Kidney epithelial cell (primary cell): ENCODE results near the gene PRKACA. TPM values are rescaled to one million over a fixed set of nuclear protein-coding genes. Genes with fewer than 3 reads are reported as not detected.
A peak's percentile ranks its signal among the peaks of the same experiment; 100 is the strongest.
"Not testable (repeated sequence)": the region's sequence is repeated elsewhere in the genome, so short reads cannot be mapped to it uniquely, and the experiment has no call there.

ENCODE experiments used
- DNase-seq: peaks from one replicate; pipeline ENCODE4 v3.0.0-alpha.2; 2010; ENCODE audit warnings: low read depth
- H3K27me3 ChIP-seq: 2 replicates; pipeline ENCODE4 v1.6.0; 2011; ENCODE audit warnings: low read length; ENCODE audit not compliant: control insufficient read depth, insufficient read depth
- H3K36me3 ChIP-seq: 2 replicates; pipeline ENCODE4 v1.5.1; 2011; ENCODE audit warnings: low read length; ENCODE audit not compliant: control insufficient read depth, insufficient read depth
- H3K4me3 ChIP-seq: 2 replicates; pipeline ENCODE4 v1.5.1; 2011; ENCODE audit warnings: low read depth, mild to moderate bottlenecking, control low read depth, low read length
- CTCF ChIP-seq: IDR thresholded peaks from 2 replicates; pipeline ENCODE4 v1.5.1; 2011; ENCODE audit warnings: mild to moderate bottlenecking, moderate library complexity, low read length, control low read depth, inconsistent platforms; ENCODE audit not compliant: insufficient read depth, poor library complexity, severe bottlenecking
- total RNA-seq: library from RNA; depleted of rRNA; stranded (reverse); fragments of >200 nt; gene quantifications from 2 replicates; pipeline ENCODE4 v1.2.3, GENCODE V29; 2015

PRKACA gene
- total RNA-seq, 1 donor from 2014 or later = 44.5 TPM

GRCh38 chr19:14051980-14052379 is 65.6 kb downstream of the PRKACA start:
- no peak for DNase-seq
- no peak for TF ChIP-seq CTCF
- Histone ChIP-seq H3K4me3 (no peak overlapping the region), H3K36me3 (peaks cover 1% of the 10 kb centered on the region), H3K27me3 (peaks cover 2% of the 10 kb centered on the region)

GRCh38 chr19:14050961-14051360 is 66.6 kb downstream of the PRKACA start:
- H3K36me3 ChIP-seq, DNase-seq, H3K27me3 ChIP-seq, H3K4me3 ChIP-seq: not testable (repeated sequence)

- H3K4me3 ChIP-seq = no peak overlapping the region
- H3K36me3 ChIP-seq = peaks cover 1% of the 10 kb centered on the region
- DNase-seq = no peak
- H3K27me3 ChIP-seq = peaks cover 2% of the 10 kb centered on the region
- no peak for TF ChIP-seq CTCF
These were observed 67.0 kb downstream of the PRKACA start for GRCh38 chr19:14050512-14050911.

- no peaks in the 10 kb centered on the region for H3K27me3 ChIP-seq
- peak; percentile 93 for TF ChIP-seq CTCF
- H3K36me3 ChIP-seq = peaks cover 1% of the 10 kb centered on the region
- no peak overlapping the region for H3K4me3 ChIP-seq
- no peak for DNase-seq
These were observed 69.0 kb downstream of the PRKACA start for GRCh38 chr19:14048443-14049153.

GRCh38 chr19:14047866-14048265 is 69.7 kb downstream of the PRKACA start:
- DNase-seq, H3K36me3 ChIP-seq, H3K4me3 ChIP-seq, H3K27me3 ChIP-seq: not testable (repeated sequence)

GRCh38 chr19:14042659-14043608 is 74.6 kb downstream of the PRKACA start:
- DNase-seq, H3K27me3 ChIP-seq, H3K4me3 ChIP-seq, H3K36me3 ChIP-seq: not testable (repeated sequence)
- TF ChIP-seq CTCF = peak; percentile 39

Other genes with a start within 250 kb of the PRKACA start
- 0.68 TPM in 1 of 2 replicates, not detected in the other for gene NANOS3, start 240.6 kb downstream of the PRKACA start, total RNA-seq
- 1.7 and 2.5 TPM in 2 replicates for gene BRME1, start 211.6 kb downstream of the PRKACA start, total RNA-seq
- gene CC2D1A, start 211.6 kb downstream of the PRKACA start, total RNA-seq = 26.5 and 32.0 TPM in 2 replicates
- gene PODNL1, start 179.3 kb downstream of the PRKACA start, total RNA-seq = not detected in 2 replicates
- gene DCAF15, start 165.3 kb downstream of the PRKACA start, total RNA-seq = 23.7 and 37.2 TPM in 2 replicates
- 6.8 and 7.0 TPM in 2 replicates for gene RFX1, start 111.4 kb downstream of the PRKACA start, total RNA-seq
- gene RLN3, start 89.6 kb downstream of the PRKACA start, total RNA-seq = not detected in 2 replicates
- gene IL27RA, start 86.0 kb downstream of the PRKACA start, total RNA-seq = 4.1 and 7.5 TPM in 2 replicates
- not detected in 2 replicates for gene PALM3, start 55.7 kb downstream of the PRKACA start, total RNA-seq
- 0.68 and 1.5 TPM in 2 replicates for gene MISP3, start 45.0 kb downstream of the PRKACA start, total RNA-seq
- not detected in 2 replicates for gene C19orf67, start 32.0 kb downstream of the PRKACA start, total RNA-seq
- 21.8 and 42.0 TPM in 2 replicates for gene SAMD1, start 27.0 kb downstream of the PRKACA start, total RNA-seq
- gene ASF1B, start 18.8 kb upstream of the PRKACA start, total RNA-seq = 4.4 and 5.7 TPM in 2 replicates
- 15.0 and 20.6 TPM in 2 replicates for gene ADGRL1, start 88.4 kb upstream of the PRKACA start, total RNA-seq